CD4-positive, alpha-beta T cell treated with Interleukin-6 at 100 ng/mL for 8 hours (primary cell): ENCODE measurements around the gene ZNF792.
"Not testable (repeated sequence)": the region's sequence is repeated elsewhere in the genome, so short reads cannot be mapped to it uniquely, and the experiment has no call there.

Experiments used
- DNase-seq: peaks from one replicate; pipeline ENCODE4 v3.0.0-alpha.2; 2020; ENCODE audit warnings: mixed read lengths, low spot score

The ZNF792 gene

GRCh38 chr19:34998777-34999497 lies 34.9 kb upstream of the ZNF792 start:
- DNase-seq = no peak

DNA sequence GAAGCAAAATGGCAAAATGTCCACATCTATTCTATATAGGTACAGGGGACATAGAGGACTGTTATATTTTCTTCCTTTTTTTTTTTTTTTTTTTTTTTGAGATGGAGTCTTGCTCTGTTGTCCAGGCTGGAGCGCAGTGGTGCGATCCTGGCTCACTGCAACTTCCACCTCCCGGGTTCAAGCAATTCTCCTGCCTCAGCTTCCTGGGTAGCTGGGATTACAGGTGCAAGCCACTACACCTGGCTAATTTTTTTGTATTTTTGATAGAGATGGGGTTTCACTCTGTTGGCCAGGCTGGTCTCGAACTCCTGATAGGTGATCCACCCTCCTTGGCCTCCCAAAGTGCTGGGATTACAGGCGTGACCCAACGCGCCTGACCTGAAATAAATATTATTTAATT lies 34.2 kb upstream of the ZNF792 start:
- not testable (repeated sequence) for DNase-seq

GRCh38 chr19:34997071-34997617 lies 33.1 kb upstream of the ZNF792 start:
- DNase-seq = peak; percentile 61

DNA sequence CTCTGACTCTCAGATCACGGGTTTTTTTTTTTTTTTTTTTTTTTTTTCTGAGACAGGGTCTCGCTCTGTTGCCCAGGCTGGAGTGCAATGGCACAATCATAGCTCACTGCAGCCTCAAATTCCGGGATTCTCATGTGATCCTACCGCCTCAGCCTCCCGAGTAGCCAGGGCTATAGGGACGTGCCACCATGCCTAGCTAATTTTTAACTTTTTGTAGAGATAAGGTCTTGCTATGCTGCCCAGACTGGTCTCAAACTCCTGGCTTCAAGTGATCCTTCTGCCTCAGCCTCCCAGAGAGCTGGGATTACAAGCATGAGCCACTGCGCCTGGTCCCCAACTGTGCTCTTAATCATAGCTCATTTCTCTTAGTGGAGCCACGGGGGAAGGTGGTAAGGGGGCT lies 31.5 kb upstream of the ZNF792 start:
- DNase-seq = no peak

DNA sequence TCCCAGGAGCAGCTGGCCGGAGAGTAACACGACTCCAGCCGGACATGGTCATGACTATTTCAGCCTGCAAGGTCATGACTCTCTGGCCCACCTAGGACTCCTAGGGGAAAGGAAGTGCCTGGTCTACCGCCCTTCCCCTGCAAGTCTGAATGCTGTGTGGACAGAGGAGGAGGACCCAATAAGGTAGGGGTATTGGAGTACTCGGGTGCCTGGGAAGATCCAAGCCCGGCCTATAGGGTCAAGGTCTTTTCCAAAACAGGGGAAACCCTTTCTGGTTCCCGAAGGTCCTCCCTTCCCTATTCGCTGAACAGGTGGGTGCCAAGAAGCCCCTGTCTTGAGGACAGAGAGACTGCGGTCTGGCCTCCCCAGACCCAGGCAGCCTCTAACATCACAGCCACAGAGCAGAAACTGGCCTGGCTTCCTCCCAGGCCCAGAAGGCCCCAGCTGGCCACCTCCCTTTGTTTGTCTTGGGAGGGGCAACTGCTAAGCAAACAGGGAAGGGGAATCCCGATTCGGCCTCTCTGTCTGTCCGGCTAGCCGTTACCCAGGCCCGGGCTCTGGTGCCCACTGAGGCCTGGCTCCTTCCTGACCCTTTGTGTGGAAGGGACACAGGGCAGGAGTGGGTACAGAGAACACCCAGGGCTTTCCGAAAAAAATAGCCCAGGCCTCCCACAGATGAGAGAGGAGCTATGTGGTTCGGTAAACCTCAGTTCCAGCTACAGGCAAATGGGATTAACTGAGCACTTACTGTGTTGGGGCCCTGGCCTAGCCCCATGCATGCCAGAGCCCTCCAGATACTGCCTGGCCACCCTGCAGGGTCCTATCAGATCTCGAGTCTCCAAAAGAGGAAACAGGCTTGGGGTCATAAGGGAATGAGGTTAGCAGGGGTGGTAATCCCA lies 30.9 kb upstream of the ZNF792 start:
- no peak for DNase-seq

GRCh38 chr19:34994286-34994642 lies 30.2 kb upstream of the ZNF792 start:
- DNase-seq = no peak

DNA sequence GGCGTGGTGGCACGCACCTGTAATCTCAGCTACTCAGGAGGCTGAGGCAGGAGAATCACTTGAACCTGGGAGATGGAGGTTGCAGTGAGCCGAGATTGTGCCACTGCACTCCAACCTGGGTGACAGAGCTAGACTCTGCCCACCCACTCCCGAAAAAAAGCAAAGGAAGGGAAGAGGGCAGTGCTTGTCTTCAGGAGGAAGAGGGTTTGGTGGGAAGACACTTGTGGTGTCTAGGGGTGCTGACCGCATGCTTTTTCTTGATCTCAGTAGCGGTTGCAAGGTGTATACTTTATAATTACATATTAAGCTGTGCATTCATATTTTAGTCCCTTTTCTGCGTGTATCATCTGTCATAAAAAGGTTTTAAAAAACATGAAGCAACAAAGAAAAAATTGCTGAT lies 28.6 kb upstream of the ZNF792 start:
- not testable (repeated sequence) for DNase-seq

- DNase-seq = no peak
These were observed 27.7 kb upstream of the ZNF792 start for GRCh38 chr19:34991542-34992333.

DNA sequence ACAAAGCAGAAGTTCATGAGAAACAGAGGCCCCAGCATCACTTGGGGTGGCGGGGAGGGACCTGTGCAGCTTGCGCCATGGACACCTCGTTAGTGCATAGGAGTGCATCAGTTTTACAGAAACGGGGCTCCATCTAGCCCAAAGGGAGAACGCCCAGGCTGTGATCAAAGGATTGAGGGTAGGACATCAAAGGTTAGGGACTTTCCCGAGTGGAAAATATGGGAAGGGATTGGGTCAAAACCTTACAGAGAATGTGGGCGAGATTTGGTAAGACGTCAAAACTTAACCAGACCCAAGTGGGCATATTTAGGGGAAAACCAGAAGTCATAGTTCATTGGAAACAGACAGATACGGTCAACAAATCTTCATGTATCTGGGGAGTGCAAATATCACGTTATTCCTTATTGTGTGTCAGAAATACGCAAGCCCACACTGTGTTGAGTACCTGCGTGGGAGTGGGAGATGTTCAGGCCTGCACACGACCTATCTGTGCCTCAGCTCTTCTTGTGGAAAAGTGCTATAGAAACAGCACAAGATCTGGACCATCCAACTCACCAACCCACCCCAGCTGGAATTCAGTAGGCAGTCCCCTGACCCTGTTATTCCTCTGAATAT lies 26.7 kb upstream of the ZNF792 start:
- no peak for DNase-seq

- no peak for DNase-seq
These were observed 25.3 kb upstream of the ZNF792 start for GRCh38 chr19:34989298-34989697.

DNA sequence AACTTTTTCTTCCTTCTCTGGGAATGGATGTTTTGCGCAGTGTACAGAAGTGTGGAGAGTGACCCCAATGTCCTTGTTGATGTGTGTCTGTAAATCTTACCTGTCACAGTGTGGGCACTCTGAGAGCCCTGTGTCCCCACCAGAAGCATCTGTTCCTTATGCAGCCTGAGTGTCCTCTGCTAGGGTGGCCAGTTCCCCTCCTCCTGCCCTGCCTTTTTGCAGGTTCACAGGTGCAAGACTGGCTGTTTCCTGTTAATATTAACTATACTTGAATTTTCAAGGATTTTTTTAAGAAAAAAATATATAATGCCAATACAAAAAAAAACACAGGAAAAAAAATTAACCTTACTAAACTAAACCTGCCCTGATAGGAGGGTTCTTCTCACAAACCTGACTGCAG lies 24.1 kb upstream of the ZNF792 start:
- DNase-seq = no peak

GRCh38 chr19:34985249-34986022 lies 21.4 kb upstream of the ZNF792 start:
- DNase-seq = peak; percentile 45

- no peak for DNase-seq
These were observed 20.3 kb upstream of the ZNF792 start for GRCh38 chr19:34984287-34984686.

DNA sequence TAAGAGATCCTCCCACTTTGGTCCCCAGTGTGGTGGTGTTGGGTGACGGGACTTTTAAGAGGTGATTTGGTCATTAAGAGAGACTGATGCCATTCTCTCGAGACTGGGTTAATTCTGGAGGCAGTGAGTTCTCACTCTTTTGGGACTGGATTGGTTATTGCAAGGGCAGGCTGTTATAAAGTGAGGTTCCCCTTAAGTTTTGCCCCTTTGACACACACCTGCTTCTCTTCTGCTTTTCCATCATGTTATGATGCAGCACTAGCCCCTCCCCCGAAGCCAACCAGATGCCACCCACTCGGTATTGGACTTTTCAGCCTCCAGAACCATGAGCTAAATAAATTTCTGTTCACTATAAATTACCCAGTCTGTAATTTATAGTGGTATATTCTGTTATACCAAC lies 19.8 kb upstream of the ZNF792 start:
- no peak for DNase-seq

DNA sequence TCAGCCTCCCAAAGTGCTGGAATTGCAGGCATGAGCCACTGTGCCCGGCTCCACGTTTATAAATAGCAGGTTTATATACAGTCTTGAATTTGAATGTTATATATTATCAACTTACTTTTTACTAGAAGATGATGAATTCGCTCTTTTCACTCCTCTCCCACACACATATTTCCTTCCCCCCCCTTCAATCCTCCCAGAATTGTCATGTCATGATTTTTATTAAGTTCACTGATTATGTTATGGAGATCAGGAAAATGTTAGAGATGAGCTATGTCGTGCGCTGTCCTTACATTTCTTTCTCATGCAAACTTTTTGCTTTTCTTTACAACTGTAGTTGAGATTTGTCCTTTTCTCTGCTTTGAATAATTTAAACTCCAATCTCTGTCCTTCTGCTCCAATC lies 18.2 kb upstream of the ZNF792 start:
- no peak for DNase-seq

DNA sequence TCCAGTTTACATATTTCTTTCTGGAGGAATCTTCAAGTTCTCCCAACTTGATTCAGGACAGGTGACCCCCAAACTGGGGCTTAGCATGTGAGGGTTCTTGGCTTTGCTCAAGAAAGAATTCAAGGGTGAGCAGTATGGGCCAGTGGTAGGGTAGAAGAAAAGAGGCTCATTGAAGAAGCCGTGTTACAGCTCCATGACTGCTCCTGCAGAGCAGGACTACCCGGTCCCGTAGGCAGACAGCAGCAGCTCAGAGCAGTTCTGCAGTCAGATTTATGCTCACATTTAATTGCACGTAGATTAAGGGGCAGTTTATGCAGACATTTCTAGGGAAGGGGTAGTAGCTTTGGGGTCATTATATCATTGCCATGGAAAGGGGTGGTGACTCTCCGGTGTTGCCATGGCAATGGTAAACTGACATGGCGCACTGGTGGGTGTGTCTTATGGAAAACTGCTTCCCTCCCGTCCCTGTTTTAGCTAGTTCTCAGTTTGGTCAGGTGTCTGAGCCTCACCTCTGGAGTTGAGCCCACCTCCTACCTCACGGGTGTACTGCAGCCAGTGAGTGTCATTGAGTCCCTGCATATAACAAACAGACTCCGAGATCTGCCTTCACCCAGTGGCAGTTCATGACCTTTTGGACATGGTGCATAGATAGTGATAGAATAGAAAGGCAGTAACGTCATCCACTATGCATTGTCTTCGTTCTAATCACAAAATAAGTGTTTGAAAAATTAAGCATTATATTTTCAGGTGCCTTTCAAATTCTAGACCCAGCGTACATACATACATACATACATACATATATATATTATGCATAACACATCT lies 16.0 kb upstream of the ZNF792 start:
- no peak for DNase-seq

DNA sequence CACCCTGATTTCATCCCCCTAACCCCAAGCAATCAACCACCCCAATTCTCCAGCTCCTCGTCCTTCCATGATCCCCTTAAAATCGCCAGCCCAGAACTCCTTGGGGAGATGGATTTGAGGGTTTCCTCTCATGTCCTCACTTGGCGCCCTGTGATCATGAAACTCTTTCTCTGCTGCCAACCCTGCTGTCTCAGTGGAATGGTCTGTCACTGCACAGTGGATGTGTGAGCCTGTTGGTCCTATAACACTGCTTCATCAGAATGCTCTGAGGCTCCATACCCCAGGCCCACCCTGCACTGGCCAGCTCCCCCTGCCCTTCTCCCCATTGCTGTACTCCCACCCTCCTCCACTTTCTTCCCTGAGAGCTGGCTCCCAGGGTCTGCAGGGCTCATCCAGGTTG lies 12.6 kb upstream of the ZNF792 start:
- no peak for DNase-seq

- no peak for DNase-seq
These were observed 11.0 kb upstream of the ZNF792 start for GRCh38 chr19:34975056-34975455.

GRCh38 chr19:34974646-34975045 lies 10.6 kb upstream of the ZNF792 start:
- no peak for DNase-seq

GRCh38 chr19:34972163-34972705 lies 8.2 kb upstream of the ZNF792 start:
- DNase-seq = no peak
